Amniotic stem cell (primary cell): Measurements from ENCODE around the gene NTNG2.
A peak's percentile ranks its signal among the peaks of the same experiment; 100 is the strongest.
"Not testable (repeated sequence)": the region's sequence is repeated elsewhere in the genome, so short reads cannot be mapped to it uniquely, and the experiment has no call there.

Experiments
- DNase-seq: peaks from one replicate; lab custom pipeline; 2025; lab: John Stamatoyannopoulos, UW

Gene NTNG2

DNA sequence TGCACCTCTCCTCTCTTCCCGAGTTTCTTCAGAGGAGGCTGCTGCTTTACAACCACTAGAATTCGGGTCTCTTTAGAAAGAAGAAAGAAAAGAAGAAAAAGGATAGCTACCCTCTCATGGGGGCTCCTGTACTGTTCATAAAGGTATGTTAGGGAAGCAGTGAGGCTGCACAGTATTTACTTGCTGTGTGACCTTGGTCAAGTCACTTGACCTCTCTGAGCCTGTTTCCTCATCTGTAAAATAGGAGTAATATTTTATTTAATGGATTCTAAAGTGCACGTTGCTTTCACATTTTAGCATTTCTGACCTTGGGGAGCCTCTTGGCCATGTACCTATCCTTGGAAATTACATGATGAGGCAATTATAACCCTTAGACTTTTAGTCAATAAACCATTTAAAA lies 104.2 kb downstream of the NTNG2 start:
- no peak for DNase-seq

DNA sequence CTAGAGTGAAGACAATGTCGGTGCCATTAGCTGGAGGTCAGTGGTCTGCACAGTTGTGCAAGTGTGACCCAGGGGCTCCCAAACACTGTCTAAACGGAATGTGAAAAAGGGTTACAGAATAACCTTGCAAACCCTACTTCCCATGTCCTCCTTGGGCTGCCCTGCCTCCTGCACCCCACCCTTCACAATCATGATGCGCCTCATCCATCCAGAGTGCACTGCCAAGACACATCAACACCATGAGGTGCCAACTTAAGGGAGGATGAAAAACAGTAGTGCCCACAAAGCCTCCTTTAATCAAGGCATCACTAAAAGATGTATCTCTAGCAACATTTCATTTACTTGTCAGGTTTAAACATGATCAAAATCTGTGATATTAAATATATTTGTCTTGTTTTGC lies 105.8 kb downstream of the NTNG2 start:
- no peak for DNase-seq

DNA sequence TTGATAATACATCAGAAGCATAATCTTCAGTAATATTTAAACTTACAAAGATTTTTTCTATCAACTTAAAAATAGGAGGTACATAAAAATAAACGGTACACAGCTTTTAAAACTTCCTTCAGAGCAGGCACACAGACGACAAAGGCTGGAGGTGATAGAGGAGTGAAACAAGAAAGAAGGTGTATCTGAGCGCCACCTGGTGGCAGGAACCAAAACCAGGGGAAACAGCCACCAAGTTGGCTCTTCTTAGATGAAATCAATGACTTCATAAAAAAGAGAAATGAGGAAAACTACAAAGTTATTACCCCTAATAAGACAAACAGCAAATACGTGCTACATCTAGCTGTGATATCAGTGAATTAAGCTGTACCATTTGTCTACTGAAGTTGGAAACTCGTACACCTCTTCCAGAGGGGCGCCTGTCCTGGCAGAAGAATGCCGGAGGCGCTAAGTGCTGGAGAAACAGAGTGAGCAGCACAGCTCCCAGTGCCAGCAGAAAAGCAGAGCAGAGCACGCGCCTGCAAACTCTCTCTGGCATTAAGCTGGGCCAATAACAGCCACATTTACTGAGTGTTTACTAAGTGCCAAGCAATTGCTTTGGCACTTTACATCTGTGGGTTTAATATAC lies 107.0 kb downstream of the NTNG2 start:
- peak; percentile 2 for DNase-seq

DNA sequence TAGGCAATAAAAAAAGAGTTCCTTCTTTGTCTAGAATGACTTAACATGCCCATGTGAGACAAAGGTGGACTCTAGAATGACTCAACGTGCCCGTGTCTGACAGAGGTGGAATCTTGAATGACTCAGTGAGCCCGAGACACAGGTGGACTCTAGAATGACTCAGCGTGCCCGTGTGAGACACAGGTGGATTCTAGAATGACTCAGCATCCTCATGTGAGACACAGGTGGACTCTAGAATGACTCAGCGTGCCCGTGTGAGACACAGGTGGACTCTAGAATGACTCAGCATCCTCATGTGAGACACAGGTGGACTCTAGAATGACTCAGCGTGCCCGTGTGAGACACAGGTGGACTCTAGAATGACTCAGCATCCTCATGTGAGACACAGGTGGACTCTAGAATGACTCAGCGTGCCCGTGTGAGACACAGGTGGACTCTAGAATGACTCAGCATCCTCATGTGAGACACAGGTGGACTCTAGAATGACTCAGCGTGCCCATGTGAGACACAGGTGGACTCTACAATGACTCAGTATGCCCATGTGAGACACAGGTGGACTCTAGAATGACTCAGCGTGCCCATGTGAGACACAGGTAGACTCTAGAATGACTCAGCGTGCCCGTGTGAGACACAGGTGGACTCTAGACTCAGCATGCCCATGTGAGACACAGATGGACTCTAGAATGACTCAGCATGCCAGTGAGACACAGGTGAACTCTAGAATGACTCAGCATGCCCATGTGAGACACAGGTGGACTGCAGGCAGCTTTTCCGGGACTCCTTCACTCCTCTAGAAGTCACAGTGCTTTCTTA lies 108.1 kb downstream of the NTNG2 start:
- DNase-seq: not testable (repeated sequence)

DNA sequence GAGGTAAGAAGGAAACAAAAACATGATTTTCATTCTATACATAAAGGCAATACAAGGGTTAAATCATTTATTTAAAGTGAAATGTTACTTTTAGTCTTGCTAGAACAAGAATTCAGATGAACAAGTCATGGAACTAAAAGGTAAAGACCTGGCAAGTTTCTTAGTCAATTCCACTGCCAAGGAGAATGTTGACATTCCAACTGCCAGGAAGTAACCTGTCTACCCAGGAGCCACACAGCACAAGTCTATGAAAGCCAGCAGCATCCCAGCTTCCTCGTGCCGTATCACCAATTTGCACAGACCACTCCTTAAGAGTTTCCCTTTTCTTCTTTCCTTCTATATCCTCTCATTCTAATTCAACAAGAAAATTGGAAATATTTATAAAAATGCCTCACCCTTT lies 113.0 kb downstream of the NTNG2 start:
- DNase-seq: no peak

DNA sequence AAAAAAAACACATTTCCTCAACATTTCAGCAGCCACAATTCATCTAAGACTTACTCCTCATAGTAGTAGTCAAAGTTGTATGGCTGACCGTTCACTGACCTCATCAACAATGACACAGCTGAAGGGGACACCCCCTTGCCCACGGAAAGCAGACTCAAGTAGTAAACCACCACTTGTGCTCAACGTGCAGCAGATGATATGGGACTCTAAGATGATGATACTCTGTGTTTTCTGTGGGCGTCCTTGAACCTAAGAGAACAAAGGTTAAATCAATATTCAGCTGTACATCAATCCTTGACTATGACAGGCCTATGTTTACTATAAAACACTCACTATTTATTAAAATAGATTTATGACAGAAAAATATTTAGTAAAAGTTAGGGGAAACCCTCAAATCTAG lies 121.3 kb downstream of the NTNG2 start:
- no peak for DNase-seq

DNA sequence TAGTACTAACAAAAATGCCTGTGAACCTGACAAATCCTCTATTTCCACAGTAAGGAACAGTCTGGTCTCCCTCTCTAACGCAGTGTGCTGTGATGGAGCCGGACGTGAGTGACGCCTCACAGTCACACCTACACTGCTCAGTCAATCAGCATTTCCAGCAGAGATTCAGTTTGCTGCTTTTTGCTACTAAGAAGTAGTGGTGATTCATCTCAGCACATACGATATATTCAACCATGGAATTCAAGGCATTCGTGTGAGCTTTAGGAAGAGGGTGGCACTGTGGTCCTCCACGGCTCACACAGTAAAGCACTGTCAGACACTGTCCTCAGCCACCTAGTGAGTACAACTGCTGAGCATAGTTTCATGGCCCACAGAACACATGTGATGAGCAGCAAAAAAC lies 122.0 kb downstream of the NTNG2 start:
- no peak for DNase-seq

DNA sequence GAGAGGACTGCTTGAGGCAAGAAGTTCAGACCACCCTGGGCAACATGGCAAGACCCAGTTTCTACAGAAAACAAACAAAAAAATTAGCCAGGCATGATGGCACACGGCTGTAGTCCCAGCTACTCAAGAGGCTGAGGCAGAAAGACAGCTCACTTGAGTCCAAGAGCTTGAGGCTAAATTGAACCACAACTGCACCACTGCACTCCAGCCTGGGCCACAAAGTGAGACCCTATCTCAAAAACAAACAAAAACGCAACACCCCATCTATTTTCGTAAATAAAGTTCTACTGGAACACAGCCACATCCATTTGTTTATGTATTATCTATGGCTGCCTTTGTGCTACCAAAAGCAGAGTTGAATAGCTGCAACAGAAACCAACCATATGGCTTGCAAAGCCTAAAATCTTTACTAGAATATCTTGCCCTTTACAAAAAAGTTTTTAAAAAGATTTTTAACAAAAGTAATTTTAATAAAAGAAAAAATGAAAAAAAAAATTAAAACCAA lies 125.5 kb downstream of the NTNG2 start:
- DNase-seq: no peak

DNA sequence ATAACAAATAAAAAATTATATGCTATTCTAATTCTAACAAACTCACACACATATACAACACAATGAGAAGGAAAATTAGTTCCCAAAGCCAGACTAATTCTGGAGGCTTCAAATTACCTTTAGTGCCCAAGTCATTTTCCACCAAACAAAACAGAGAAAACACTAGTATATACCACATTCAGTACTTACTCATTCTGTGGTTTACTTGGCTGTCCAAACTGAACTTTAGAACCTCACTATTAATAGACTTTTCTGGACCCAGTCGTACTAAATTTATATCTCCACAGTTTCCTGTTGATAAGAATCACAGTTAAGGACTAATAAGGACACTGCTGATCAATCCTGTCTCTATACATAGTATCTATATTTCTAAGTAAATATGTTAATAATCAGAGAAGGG lies 126.5 kb downstream of the NTNG2 start:
- no peak for DNase-seq

DNA sequence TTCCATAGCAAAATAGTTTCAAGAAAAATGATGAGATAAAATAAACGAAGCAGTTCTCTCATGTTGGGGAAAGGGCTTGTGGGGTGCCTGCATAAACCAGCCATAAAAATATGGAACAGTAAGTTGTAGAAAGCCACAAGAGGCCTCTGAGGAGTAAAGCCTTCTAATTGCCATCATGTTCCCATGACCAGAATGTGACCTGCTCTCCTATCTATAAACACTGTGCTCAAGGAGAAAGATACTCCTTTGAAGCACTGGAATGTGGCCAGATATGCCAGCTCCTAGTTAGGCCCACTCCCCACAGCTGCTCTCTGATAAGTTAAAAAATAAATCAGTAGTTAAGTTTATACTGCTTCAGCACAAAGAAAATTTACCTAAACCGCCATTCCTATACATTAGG lies 127.1 kb downstream of the NTNG2 start:
- no peak for DNase-seq

DNA sequence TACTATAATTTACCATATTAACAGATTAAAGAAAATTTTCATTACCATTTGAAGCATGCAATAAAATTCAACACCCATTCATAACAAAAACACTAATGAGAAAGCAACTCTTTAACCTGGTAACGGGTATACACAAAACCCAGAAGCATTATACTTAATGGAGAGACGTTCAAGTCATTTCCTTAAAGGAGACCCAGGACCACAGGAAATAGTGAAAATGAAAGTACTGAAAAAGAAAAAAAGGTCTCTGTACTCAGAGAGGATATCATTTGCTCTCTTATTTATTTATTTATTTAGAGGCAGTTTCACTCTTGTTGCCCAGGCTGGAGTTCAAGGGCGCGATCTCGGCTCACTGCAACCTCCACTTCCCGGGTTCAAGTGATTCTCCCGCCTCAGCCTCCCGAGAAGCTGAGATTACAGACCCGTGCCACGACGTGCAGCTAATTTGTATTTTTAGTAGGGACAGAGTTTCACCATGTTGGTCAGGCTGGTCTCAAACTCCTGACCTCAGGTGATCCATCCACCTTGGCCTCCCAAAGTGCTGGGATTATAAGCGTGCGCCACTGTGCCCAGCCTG lies 131.4 kb downstream of the NTNG2 start:
- DNase-seq: no peak
